ENCODE results near the gene RABGGTA.

The RABGGTA gene

GRCh38 chr14:24271834-24272263, 452 bp upstream of the RABGGTA start:
- no peak for TF ChIP-seq CTCF (IDR thresholded peaks at IDR 0.05; ENCODE audit: insufficient read depth, low read length, poor library complexity, severe bottlenecking)
- H3K36me3 ChIP-seq (ENCODE audit: control insufficient read depth, insufficient read depth, low read length), result peaks cover 13% of the 10 kb centered on the region
- no peaks in the 10 kb centered on the region for H3K27me3 ChIP-seq (replicated peaks; ENCODE audit: control insufficient read depth, insufficient read depth, low read length)
- no peak for DNase-seq (ENCODE audit: extremely low read depth, insufficient read length)
- peak overlapping the region; percentile 89 for H3K4me3 ChIP-seq (replicated peaks; ENCODE audit: low read depth, low read length)

GRCh38 chr14:24270537-24271133, 762 bp downstream of the RABGGTA start:
- no peak for TF ChIP-seq CTCF (IDR thresholded peaks at IDR 0.05; ENCODE audit: insufficient read depth, low read length, poor library complexity, severe bottlenecking)
- Histone ChIP-seq H3K4me3 (replicated peaks; ENCODE audit: low read depth, low read length) (peak overlapping the region; percentile 89), H3K27me3 (replicated peaks; ENCODE audit: control insufficient read depth, insufficient read depth, low read length) (no peaks in the 10 kb centered on the region), H3K36me3 (ENCODE audit: control insufficient read depth, insufficient read depth, low read length) (peaks cover 22% of the 10 kb centered on the region)
- no peak for DNase-seq (ENCODE audit: extremely low read depth, insufficient read length)

GRCh38 chr14:24269910-24270536, 1.4 kb downstream of the RABGGTA start:
- Histone ChIP-seq H3K36me3 (ENCODE audit: control insufficient read depth, insufficient read depth, low read length) (peaks cover 25% of the 10 kb centered on the region), H3K4me3 (replicated peaks; ENCODE audit: low read depth, low read length) (peak overlapping the region; percentile 89), H3K27me3 (replicated peaks; ENCODE audit: control insufficient read depth, insufficient read depth, low read length) (no peaks in the 10 kb centered on the region)
- no peak for DNase-seq (ENCODE audit: extremely low read depth, insufficient read length)
- no peak for TF ChIP-seq CTCF (IDR thresholded peaks at IDR 0.05; ENCODE audit: insufficient read depth, low read length, poor library complexity, severe bottlenecking)

GRCh38 chr14:24269368-24269767, 2.0 kb downstream of the RABGGTA start:
- Histone ChIP-seq H3K36me3 (ENCODE audit: control insufficient read depth, insufficient read depth, low read length) (peaks cover 25% of the 10 kb centered on the region), H3K4me3 (replicated peaks; ENCODE audit: low read depth, low read length) (no peak overlapping the region), H3K27me3 (replicated peaks; ENCODE audit: control insufficient read depth, insufficient read depth, low read length) (no peaks in the 10 kb centered on the region)
- TF ChIP-seq CTCF (IDR thresholded peaks at IDR 0.05; ENCODE audit: insufficient read depth, low read length, poor library complexity, severe bottlenecking), result no peak
- no peak for DNase-seq (ENCODE audit: extremely low read depth, insufficient read length)

GRCh38 chr14:24268225-24268624, 3.2 kb downstream of the RABGGTA start:
- no peak for DNase-seq (ENCODE audit: extremely low read depth, insufficient read length)
- H3K27me3 ChIP-seq (replicated peaks; ENCODE audit: control insufficient read depth, insufficient read depth, low read length), result no peaks in the 10 kb centered on the region
- no peak overlapping the region for H3K4me3 ChIP-seq (replicated peaks; ENCODE audit: low read depth, low read length)
- no peak for TF ChIP-seq CTCF (IDR thresholded peaks at IDR 0.05; ENCODE audit: insufficient read depth, low read length, poor library complexity, severe bottlenecking)
- H3K36me3 ChIP-seq (ENCODE audit: control insufficient read depth, insufficient read depth, low read length), result peaks cover 27% of the 10 kb centered on the region

Measured in GM06990 (cell line).